ENCODE data around the gene KDELR3.

- TF ChIP-seq CTCF (conservative IDR thresholded peaks at IDR 0.05; ENCODE audit: low read length) (no peak), EZH2phosphoT487 (IDR thresholded peaks at IDR 0.05; ENCODE audit: borderline replicate concordance, low read depth, low read length) (no peak)
Observed at GRCh38 chr22:38464992-38465672, 2.8 kb upstream of the KDELR3 start.

All from OCI-LY7 (cell line).